Measurements from ENCODE around the gene DNAH9.

The DNAH9 gene

GRCh38 chr17:11780621-11781020 lies 182.4 kb downstream of the DNAH9 start:
- DNase-seq: no peak

- no peak for DNase-seq
These were observed 188.6 kb downstream of the DNAH9 start for GRCh38 chr17:11786711-11787438.

GRCh38 chr17:11795906-11796305 lies 197.6 kb downstream of the DNAH9 start:
- no peak for DNase-seq

GRCh38 chr17:11797803-11798202 lies 199.5 kb downstream of the DNAH9 start:
- DNase-seq: no peak

GRCh38 chr17:11803231-11803969 lies 205.1 kb downstream of the DNAH9 start:
- DNase-seq: no peak

- DNase-seq: no peak
These were observed 206.9 kb downstream of the DNAH9 start for GRCh38 chr17:11805138-11805537.

- no peak for DNase-seq
These were observed 207.7 kb downstream of the DNAH9 start for GRCh38 chr17:11805952-11806351.

GRCh38 chr17:11807606-11808005 lies 209.3 kb downstream of the DNAH9 start:
- DNase-seq: no peak

GRCh38 chr17:11813278-11813677 lies 215.0 kb downstream of the DNAH9 start:
- DNase-seq: no peak

- DNase-seq: no peak
These were observed 215.6 kb downstream of the DNAH9 start for GRCh38 chr17:11813871-11814270.

- DNase-seq: no peak
These were observed 216.5 kb downstream of the DNAH9 start for GRCh38 chr17:11814655-11815262.

GRCh38 chr17:11816409-11816808 lies 218.1 kb downstream of the DNAH9 start:
- no peak for DNase-seq

GRCh38 chr17:11823862-11824261 lies 225.6 kb downstream of the DNAH9 start:
- DNase-seq: no peak

GRCh38 chr17:11825572-11826209 lies 227.4 kb downstream of the DNAH9 start:
- DNase-seq: no peak

- DNase-seq: no peak
These were observed 234.3 kb downstream of the DNAH9 start for GRCh38 chr17:11832401-11833137.

- no peak for DNase-seq
These were observed 238.2 kb downstream of the DNAH9 start for GRCh38 chr17:11836508-11836907.

- DNase-seq: no peak
These were observed 241.8 kb downstream of the DNAH9 start for GRCh38 chr17:11840052-11840451.

- DNase-seq: no peak
These were observed 242.6 kb downstream of the DNAH9 start for GRCh38 chr17:11840831-11841230.

GRCh38 chr17:11848330-11848729 lies 250.1 kb downstream of the DNAH9 start:
- DNase-seq: no peak

- no peak for DNase-seq
These were observed 254.0 kb downstream of the DNAH9 start for GRCh38 chr17:11852231-11852630.

GRCh38 chr17:11852912-11853311 lies 254.6 kb downstream of the DNAH9 start:
- DNase-seq: no peak

GRCh38 chr17:11853321-11854151 lies 255.3 kb downstream of the DNAH9 start:
- DNase-seq: no peak

Data from activated CD4-positive, alpha-beta T cell treated with anti-CD3 and anti-CD28 coated beads, Interleukin-10, Interleukin-2, amounts not matched to agents 100 ng/mL and 50 ng/mL, durations not matched to agents 16 hours and 8 hours (primary cell).